T-cell (primary cell): ENCODE results near the gene RPL37. TPM values are rescaled to one million over a fixed set of nuclear protein-coding genes. Genes with fewer than 3 reads are reported as not detected.
"Not testable (repeated sequence)": the region's sequence is repeated elsewhere in the genome, so short reads cannot be mapped to it uniquely, and the experiment has no call there.

Experiments
- ATAC-seq, 4 experiments: fragments of 200-7000 bp in 3 of 4; fragments of 150-1000 bp in 1 of 4; cut with Tn5 transposase; replicated peaks in 1 of 4; 1 replicate in 3 of 4; 2 replicates in 1 of 4; pipeline ENCODE4 v1.10.0; 2021; ENCODE audit warnings: moderate library complexity in 3 of 4, mild to moderate bottlenecking in 2 of 4, moderate number of reproducible peaks in 1 of 4
- CTCF ChIA-PET, 2 donors: fragments of 300-600 bp; sonication (Branson Sonifier 250); formaldehyde crosslinking; loops; one replicate each; lab custom pipeline; 2022; ENCODE audit warnings: antibody characterized with exemption in 2 of 2; lab: Charles Lee
- POLR2A ChIA-PET, 2 donors: fragments of 300-600 bp; sonication (Branson Sonifier 250); formaldehyde crosslinking; loops; one replicate each; lab custom pipeline; 2022; ENCODE audit warnings: antibody characterized with exemption in 2 of 2; lab: Charles Lee
- DNase-seq, 35 experiments: peaks; one replicate each; pipeline versions ENCODE4 v3.0.0 to v3.0.0-alpha.2; 2013 to 2023
- H3K27ac ChIP-seq: one replicate; pipeline ENCODE4 v1.5.1; 2013; ENCODE audit warnings: low read length
- H3K27me3 ChIP-seq, 2 experiments: replicated peaks in 1 of 2; 1 replicate in 1 of 2; 2 replicates in 1 of 2; pipeline versions ENCODE4 v1.6.1 to v1.7.0; 2013; ENCODE audit warnings: low read length in 1 of 2, mixed read lengths in 1 of 2; ENCODE audit not compliant: control insufficient read depth in 2 of 2, insufficient read depth in 2 of 2; ENCODE audit errors: extremely low read depth in 1 of 2
- H3K36me3 ChIP-seq, 2 donors: 1 replicate in 1 of 2; 2 replicates in 1 of 2; pipeline versions ENCODE4 v1.6.1 to v1.7.0; 2013; ENCODE audit warnings: low read length in 1 of 2; ENCODE audit not compliant: control insufficient read depth in 2 of 2, insufficient read depth in 1 of 2; ENCODE audit errors: extremely low read depth in 1 of 2
- H3K4me1 ChIP-seq, 2 experiments: 1 replicate in 1 of 2; 2 replicates in 1 of 2; pipeline versions ENCODE4 v1.6.1 to v1.7.0; 2013; ENCODE audit warnings: low read length in 2 of 2, mixed read lengths in 1 of 2; ENCODE audit not compliant: insufficient read depth in 2 of 2, control insufficient read depth in 1 of 2; ENCODE audit errors: extremely low read depth in 1 of 2
- H3K4me3 ChIP-seq, 2 donors: 1 replicate in 1 of 2; 2 replicates in 1 of 2; pipeline versions ENCODE4 v1.5.1 to v1.7.0; 2013; ENCODE audit warnings: mild to moderate bottlenecking in 2 of 2, low read length in 1 of 2, moderate library complexity in 1 of 2; ENCODE audit not compliant: control insufficient read depth in 1 of 2; ENCODE audit errors: extremely low read depth in 1 of 2
- H3K9me3 ChIP-seq: 2 replicates; pipeline ENCODE4 v1.7.0; 2013
- H3K27ac Mint-ChIP-seq, 2 donors: one replicate each; pipeline ENCODE4 v1.8.0; 2020 to 2021; ENCODE audit warnings: mild to moderate bottlenecking in 2 of 2, mixed read lengths in 2 of 2
- H3K27me3 Mint-ChIP-seq, 2 donors: one replicate each; pipeline ENCODE4 v1.8.0; 2021 to 2022; ENCODE audit warnings: mixed read lengths in 2 of 2
- H3K36me3 Mint-ChIP-seq: one replicate; pipeline ENCODE4 v1.8.0; 2021; ENCODE audit warnings: mixed read lengths
- H3K4me1 Mint-ChIP-seq, 3 donors: one replicate each; pipeline ENCODE4 v1.8.0; 2020 to 2022; ENCODE audit warnings: mixed read lengths in 3 of 3, mild to moderate bottlenecking in 1 of 3
- H3K4me3 Mint-ChIP-seq, 3 donors: one replicate each; pipeline ENCODE4 v1.8.0; 2020 to 2022; ENCODE audit warnings: mild to moderate bottlenecking in 3 of 3, mixed read lengths in 3 of 3, moderate library complexity in 3 of 3
- H3K9me3 Mint-ChIP-seq, 3 donors: one replicate each; pipeline ENCODE4 v1.8.0; 2020 to 2022; ENCODE audit warnings: mixed read lengths in 3 of 3
- WGBS: methylation state at CpG from one replicate; pipeline ENCODE4 v1.1.5; 2013; ENCODE audit warnings: missing lambda C conversion rate; ENCODE audit not compliant: insufficient coverage; 5-methylcytosine and 5-hydroxymethylcytosine counted together
- total RNA-seq, 35 experiments: library from RNA in 6 of 35; stranded (reverse) in 6 of 35; fragments of 120-200 nt in 1 of 35; gene quantifications; one replicate each; pipeline versions ENCODE4 v1.2.1 to v1.2.4 and lab custom pipeline; 2013 to 2026

RPL37 gene
- total RNA-seq, 5 donors from 2014 or later (not counting 1 experiment from before 2014, with no cell fraction given) = 2,003 to 2,190 (median 2,100) TPM

GRCh38 chr5:40875958-40876357 lies 40.9 kb upstream of the RPL37 start:
- no peak for ATAC-seq
- H3K4me3 Mint-ChIP-seq = no peak overlapping the region
- Histone ChIP-seq H3K4me3 (no peak overlapping the region), H3K9me3 (no peaks in the 10 kb centered on the region), H3K4me1 (no peaks in the 10 kb centered on the region), H3K27ac (no peak overlapping the region), H3K27me3 (peaks cover 0 to 5% of the 10 kb centered on the region in 2 experiments), H3K36me3 (no peaks in the 10 kb centered on the region)
- H3K4me1 Mint-ChIP-seq = peaks cover 3 to 6% (median 4%) of the 10 kb centered on the region in 3 donors
- peaks cover 0 to 4% of the 10 kb centered on the region in 2 donors for H3K27me3 Mint-ChIP-seq
- H3K27ac Mint-ChIP-seq = no peak overlapping the region
- peaks cover 0 to 7% (median 0%) of the 10 kb centered on the region in 3 donors for H3K9me3 Mint-ChIP-seq
- ChIA-PET POLR2A (no interaction called here), CTCF (interaction anchor here in 1 of 2 donors (0.8 to 0.9 kb wide), 2 partner anchors 17 to 130 kb away, joined by 3 read pairs; no protein-coding TSS in a partner anchor)
- WGBS = no CpG with 5 or more reads among the region's 3 CpGs
- H3K36me3 Mint-ChIP-seq = no peaks in the 10 kb centered on the region
- no peak for DNase-seq

DNA sequence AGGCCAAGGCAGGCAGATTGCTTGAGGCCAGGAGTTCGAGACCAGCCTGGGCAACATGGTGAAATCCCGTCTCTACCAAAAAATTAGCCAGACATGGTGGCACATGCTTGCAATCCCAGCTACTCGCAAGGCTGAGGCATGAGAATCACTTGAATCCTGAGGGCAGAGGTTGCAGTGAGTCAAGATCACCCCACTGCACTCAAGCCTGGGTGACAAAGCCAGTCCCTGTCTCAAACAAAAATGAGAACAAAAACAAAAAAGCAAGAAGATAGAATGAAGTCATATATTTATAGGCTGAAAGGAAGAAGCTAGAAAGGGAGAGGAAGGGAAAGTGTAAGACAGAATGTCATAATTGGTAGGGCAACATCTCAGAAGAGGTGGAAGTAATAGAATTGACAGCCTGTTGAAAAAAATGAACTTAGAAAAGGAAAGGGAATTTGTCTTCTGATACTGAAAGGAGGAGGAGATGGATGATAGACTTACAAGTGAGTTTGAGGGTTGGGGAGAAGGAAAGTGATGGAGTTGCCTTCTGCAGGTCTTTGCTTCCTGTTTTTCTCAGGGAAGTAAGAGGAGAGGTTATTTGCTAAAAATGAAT lies 38.4 kb upstream of the RPL37 start:
- Mint-ChIP-seq H3K36me3 (no peaks in the 10 kb centered on the region), H3K9me3 (peaks cover 0 to 7% (median 0%) of the 10 kb centered on the region in 3 donors), H3K4me1 (no peaks in the 10 kb centered on the region), H3K4me3 (no peak overlapping the region), H3K27me3 (peaks cover 0 to 4% of the 10 kb centered on the region in 2 donors), H3K27ac (no peak overlapping the region)
- Histone ChIP-seq H3K27ac (no peak overlapping the region), H3K27me3 (no peaks in the 10 kb centered on the region), H3K4me1 (no peaks in the 10 kb centered on the region), H3K36me3 (no peaks in the 10 kb centered on the region), H3K9me3 (no peaks in the 10 kb centered on the region), H3K4me3 (no peak overlapping the region)
- ATAC-seq (no peak), DNase-seq (no peak)
- POLR2A ChIA-PET = interaction anchor here (0.6 kb wide), 2 partner anchors 148 to 1161 kb away, joined by 3 to 15 read pairs; no protein-coding TSS in a partner anchor
- 78% methylated on average over 3 of the region's 3 CpGs for WGBS
- CTCF ChIA-PET = interaction anchor here (0.6 kb wide), 2 partner anchors 86 to 830 kb away, joined by 3 to 7 read pairs; no protein-coding TSS in a partner anchor

GRCh38 chr5:40872253-40872652 lies 37.2 kb upstream of the RPL37 start:
- POLR2A ChIA-PET = not testable (repeated sequence)

GRCh38 chr5:40871177-40871576 lies 36.2 kb upstream of the RPL37 start:
- CTCF ChIA-PET = no interaction called here
- no peaks in the 10 kb centered on the region for H3K27me3 ChIP-seq
- no peaks in the 10 kb centered on the region for H3K36me3 Mint-ChIP-seq
- POLR2A ChIA-PET = interaction anchor here in 1 of 2 donors (0.6 kb wide), 1 partner anchor 73 kb away, joined by 3 read pairs; no protein-coding TSS in a partner anchor
- H3K9me3 ChIP-seq = no peaks in the 10 kb centered on the region
- no peaks in the 10 kb centered on the region for H3K36me3 ChIP-seq
- H3K9me3 Mint-ChIP-seq = no peaks in the 10 kb centered on the region
- H3K4me1 ChIP-seq = no peaks in the 10 kb centered on the region
- WGBS = 100% methylated on average over 2 of the region's 4 CpGs
- ATAC-seq = no peak
- no peak overlapping the region for H3K27ac ChIP-seq
- no peak for DNase-seq
- no peak overlapping the region for H3K4me3 ChIP-seq
- H3K27me3 Mint-ChIP-seq = peaks cover 0 to 4% of the 10 kb centered on the region in 2 donors
- H3K4me1 Mint-ChIP-seq = no peaks in the 10 kb centered on the region
- H3K4me3 Mint-ChIP-seq = no peak overlapping the region
- no peak overlapping the region for H3K27ac Mint-ChIP-seq

More at GRCh38 chr5:40872253-40872652, 37.2 kb upstream of the RPL37 start:
- DNase-seq, H3K4me3 Mint-ChIP-seq, H3K27ac Mint-ChIP-seq, CTCF ChIA-PET, H3K9me3 Mint-ChIP-seq, H3K4me1 ChIP-seq, H3K9me3 ChIP-seq, H3K36me3 Mint-ChIP-seq, H3K27ac ChIP-seq, H3K27me3 Mint-ChIP-seq, ATAC-seq, H3K27me3 ChIP-seq, H3K4me1 Mint-ChIP-seq, H3K4me3 ChIP-seq, H3K36me3 ChIP-seq: not testable (repeated sequence)
- WGBS = 100% methylated on average over 2 of the region's 8 CpGs

- H3K9me3 Mint-ChIP-seq = peaks cover 8 to 10% (median 8%) of the 10 kb centered on the region in 3 donors
- ChIA-PET CTCF (interaction anchor here (0.5 to 0.7 kb wide), 2 partner anchors 20 to 71 kb away, joined by 3 read pairs; no protein-coding TSS in a partner anchor), POLR2A (no interaction called here)
- 100% methylated on average over 1 of the region's 1 CpG for WGBS
- H3K27ac ChIP-seq = no peak overlapping the region
- DNase-seq (no peak), ATAC-seq (no peak)
- peaks cover 0 to 4% of the 10 kb centered on the region in 2 donors for H3K27me3 Mint-ChIP-seq
- no peaks in the 10 kb centered on the region for H3K36me3 ChIP-seq
- no peaks in the 10 kb centered on the region for H3K4me1 ChIP-seq
- H3K36me3 Mint-ChIP-seq = peaks cover 6% of the 10 kb centered on the region
- no peaks in the 10 kb centered on the region for H3K27me3 ChIP-seq
- H3K9me3 ChIP-seq = no peaks in the 10 kb centered on the region
- H3K4me3 Mint-ChIP-seq = no peak overlapping the region
- no peak overlapping the region for H3K27ac Mint-ChIP-seq
- no peak overlapping the region for H3K4me3 ChIP-seq
- H3K4me1 Mint-ChIP-seq = no peaks in the 10 kb centered on the region
These were observed 34.4 kb upstream of the RPL37 start for GRCh38 chr5:40869384-40869783.

GRCh38 chr5:40866844-40867243 lies 31.8 kb upstream of the RPL37 start:
- DNase-seq = no peak
- Histone ChIP-seq H3K4me3 (no peak overlapping the region), H3K27me3 (no peaks in the 10 kb centered on the region), H3K9me3 (no peaks in the 10 kb centered on the region), H3K4me1 (no peaks in the 10 kb centered on the region), H3K36me3 (no peaks in the 10 kb centered on the region), H3K27ac (no peak overlapping the region)
- POLR2A ChIA-PET = no interaction called here
- ATAC-seq = no peak
- CTCF ChIA-PET = interaction anchor here in 1 of 2 donors (0.6 kb wide), 1 partner anchor 22 kb away, joined by 5 read pairs; no protein-coding TSS in a partner anchor
- Mint-ChIP-seq H3K9me3 (peaks cover 8 to 13% (median 8%) of the 10 kb centered on the region in 3 donors), H3K36me3 (peaks cover 6% of the 10 kb centered on the region), H3K4me1 (no peaks in the 10 kb centered on the region), H3K27me3 (peaks cover 0 to 1% of the 10 kb centered on the region in 2 donors), H3K4me3 (no peak overlapping the region), H3K27ac (no peak overlapping the region)
- 17% methylated on average over 1 of the region's 5 CpGs for WGBS
